ENCODE results near the gene CSAD.
A peak's percentile ranks its signal among the peaks of the same experiment; 100 is the strongest.

The CSAD gene, protein sequence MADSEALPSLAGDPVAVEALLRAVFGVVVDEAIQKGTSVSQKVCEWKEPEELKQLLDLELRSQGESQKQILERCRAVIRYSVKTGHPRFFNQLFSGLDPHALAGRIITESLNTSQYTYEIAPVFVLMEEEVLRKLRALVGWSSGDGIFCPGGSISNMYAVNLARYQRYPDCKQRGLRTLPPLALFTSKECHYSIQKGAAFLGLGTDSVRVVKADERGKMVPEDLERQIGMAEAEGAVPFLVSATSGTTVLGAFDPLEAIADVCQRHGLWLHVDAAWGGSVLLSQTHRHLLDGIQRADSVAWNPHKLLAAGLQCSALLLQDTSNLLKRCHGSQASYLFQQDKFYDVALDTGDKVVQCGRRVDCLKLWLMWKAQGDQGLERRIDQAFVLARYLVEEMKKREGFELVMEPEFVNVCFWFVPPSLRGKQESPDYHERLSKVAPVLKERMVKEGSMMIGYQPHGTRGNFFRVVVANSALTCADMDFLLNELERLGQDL

DNA sequence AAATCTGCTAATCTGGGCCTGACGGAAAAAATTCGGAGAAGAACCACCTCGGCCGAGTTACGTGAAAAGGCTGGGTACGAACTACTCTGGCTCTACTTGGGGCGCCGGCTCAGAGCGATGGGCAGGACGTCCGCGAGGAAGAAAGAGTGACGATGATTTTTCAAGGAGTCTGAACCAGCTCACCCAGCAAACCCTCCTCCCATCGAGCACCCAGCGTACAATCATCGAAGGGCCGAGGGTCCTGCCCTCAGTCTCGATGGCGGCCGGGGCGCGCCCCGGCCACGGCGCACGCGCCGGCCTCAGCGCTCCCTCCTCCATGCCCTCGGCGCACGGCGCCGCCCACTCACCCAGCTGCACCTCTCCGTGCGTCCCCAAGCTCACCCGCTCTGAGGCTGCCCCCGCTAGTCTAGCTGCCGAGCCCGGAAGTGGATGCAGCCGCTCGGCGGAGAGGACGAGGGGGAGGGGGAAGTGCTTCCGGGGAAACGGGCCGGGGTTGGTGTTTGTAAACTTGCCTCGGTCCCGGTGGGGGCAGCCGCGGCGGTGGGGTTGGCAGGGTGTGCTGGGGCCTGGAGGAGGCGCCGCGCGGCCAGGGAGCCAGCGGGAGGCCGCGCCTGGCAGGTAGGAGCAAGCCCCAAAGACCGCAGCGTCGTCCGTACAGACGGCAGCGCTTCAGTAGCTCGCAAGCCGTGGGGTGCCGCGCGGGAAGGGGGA is at the start of gene CSAD, which contains the start of gene ZNF740:
CSAD (minus strand) TSS at position 706 of the 711 bp plus-strand sequence. CDS start 7,455 bp downstream, outside the sequence.
ZNF740 (plus strand) TSS at position 503 of the 711 bp plus-strand sequence. CDS start 1,262 bp downstream, outside the sequence.
- peak; percentile 98 for DNase-seq

DNA sequence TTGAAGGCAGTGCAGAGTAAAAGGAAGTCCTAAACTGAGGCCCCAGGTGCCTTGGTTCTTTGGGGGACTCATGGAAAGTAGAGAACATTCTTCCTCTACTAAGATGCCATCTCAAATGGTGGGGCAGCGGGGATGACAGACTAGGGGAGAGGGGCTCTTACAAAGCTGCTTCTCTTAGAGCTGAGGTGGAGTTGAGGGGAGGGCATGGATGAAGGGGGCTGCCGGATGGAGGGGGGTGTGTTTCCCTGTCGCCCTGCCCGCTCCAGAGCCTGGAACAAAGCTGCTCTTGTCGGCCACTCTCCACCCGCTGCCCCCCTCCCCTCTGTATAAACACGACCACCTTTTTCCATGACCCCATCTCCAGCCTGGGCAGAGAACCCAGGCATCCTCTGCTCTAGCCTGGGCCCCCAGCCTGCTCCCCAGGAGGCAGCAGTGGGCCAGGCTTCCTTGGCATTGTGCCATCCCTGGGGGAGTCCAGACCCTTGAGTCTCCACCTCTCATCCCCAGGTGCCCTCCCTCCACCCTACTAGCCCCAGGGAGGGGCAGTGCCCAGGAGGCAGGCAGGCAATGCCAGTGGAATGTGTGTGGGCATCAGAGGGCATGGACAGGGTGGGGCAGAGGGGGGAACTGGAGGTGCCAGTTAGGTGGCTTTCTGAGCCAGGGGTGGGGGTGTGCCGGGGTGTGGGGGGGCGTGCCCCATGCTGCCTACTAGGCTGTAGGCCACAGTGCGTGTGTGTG is 49.6 kb upstream of the CSAD start:
- no peak for DNase-seq

GRCh38 chr12:53229454-53229853 is 48.7 kb upstream of the CSAD start:
- no peak for DNase-seq

DNA sequence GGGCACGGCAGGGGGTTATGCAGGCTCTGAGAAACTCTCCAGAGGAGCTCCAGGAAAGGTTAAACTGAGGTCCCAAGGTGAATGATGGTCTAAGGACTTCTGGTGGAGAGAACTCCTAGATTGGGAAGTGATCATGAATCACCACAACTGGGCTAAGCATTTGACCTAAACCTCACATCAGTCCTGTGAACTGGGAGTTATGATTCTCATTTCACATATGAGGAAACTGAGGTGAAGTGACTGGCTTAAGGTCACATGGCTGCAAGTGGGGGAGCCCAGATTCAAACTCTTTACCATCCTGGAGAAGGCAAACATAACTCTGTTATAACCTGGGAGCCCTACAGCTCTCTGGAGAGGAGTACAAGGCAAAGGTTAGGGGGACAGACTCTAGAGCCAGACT is 47.1 kb upstream of the CSAD start:
- no peak for DNase-seq

DNA sequence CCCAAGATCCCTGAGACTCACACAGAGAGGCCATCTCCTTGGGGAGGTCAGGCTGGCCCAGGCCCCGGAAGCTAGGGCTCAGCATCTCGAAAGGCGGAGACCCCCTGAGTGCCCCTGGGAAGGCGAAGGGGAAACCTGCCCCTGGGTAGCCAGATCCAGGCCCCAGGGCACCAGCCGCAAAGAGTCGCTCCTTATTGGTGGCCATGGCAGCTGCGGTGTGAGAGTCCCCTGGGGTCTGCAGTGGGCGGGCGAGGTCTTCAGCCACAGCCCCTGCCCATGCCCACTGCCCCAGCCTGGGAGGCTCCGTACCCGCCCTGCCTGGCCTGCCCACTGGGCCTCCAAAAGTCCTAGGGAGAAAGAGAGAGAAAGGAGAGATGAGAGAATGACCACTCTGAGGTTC is 46.6 kb upstream of the CSAD start:
- no peak for DNase-seq

DNA sequence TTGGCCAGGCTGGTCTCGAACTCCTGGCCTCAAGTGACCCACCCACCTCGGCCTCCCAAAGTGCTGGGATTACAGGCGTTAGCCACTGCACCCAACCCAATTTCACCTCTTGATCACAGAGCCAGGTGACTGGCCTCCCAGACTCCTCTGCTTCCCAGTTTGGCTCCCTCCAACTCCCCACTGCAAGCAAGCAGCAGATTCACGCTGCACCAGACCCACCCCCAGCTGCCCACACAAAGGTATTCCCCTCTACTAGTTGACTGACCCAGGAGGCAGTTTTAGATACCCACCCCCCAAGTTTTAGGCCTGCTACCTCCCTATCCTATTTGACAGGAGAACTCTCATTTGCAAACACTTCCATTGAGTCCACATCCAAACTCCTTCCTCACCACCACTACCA is 46.1 kb upstream of the CSAD start:
- no peak for DNase-seq

DNA sequence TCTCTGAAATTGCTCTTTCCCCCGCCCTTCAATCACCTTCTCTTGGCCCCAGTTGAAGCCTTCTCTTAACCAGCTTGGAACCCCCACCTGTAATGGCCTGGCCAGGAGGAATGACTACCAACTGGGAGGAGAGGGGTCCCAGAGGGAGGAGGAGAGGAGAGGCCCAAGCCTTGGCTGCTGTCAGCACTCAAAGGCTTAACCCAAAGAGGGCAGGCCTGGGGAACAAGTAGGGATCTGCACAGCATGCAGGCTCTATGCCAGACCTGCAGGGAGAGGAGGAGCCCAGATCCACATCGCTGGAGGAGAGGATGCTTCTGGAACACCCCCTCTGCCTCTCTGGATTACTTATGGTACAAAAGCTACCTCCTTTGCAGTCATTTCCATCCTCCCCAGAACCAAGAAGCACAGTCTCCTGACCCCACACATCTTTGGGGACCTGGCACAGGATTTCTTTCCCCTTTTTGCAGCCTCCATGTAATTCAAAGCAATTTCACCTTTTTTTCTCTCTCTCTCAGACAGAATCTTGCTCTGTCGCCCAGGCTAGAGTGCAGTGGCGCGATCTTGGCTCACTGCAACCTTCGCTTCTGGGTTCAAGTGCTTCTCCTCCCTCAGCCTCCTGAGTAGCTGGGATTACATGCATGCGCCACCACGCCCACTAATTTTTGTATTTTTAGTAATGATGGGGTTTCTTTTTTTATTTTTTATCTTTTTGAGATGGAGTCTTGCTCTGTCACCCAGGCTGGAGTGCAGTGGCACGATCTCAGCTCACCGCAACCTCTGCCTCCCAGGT is 45.1 kb upstream of the CSAD start:
- no peak for DNase-seq

DNA sequence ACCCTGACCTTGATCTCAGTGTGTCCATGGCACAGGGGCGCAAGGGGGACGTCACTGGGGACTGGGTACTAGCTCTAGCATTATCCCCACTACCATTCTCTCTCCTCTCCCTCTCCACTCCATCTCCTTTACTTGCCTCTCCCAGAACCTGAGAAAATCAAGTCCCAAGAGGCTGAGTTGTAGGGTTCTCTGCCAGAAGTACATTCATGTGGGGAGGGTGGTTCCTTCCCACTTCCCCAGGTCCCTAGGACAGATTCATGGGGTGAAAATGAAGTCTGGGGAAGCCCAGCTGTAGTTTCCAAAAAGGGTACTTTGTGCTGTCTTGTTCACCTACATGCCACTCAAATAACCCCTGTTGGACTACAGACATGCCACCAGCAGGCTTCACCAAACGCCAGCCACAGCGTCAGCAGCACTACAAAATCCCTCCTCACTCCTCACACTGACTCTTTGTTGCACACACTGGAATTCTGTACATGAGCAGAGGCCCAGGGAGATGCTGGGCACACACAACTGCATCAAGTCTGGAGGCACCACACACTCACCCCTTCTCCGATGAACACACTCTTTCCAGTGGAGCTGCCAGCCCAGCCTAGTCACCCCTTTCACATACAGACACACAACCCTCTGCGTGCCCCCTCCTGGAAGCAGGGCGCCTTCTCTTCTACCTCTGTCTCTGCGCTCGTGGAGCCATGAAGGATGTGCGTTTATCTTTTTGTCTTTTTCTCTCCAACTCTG is 44.3 kb upstream of the CSAD start:
- DNase-seq, result no peak

- no peak for DNase-seq
These were observed 43.6 kb upstream of the CSAD start for GRCh38 chr12:53224061-53224896.

GRCh38 chr12:53223389-53224060 is 42.8 kb upstream of the CSAD start:
- DNase-seq, result peak; percentile 26

DNA sequence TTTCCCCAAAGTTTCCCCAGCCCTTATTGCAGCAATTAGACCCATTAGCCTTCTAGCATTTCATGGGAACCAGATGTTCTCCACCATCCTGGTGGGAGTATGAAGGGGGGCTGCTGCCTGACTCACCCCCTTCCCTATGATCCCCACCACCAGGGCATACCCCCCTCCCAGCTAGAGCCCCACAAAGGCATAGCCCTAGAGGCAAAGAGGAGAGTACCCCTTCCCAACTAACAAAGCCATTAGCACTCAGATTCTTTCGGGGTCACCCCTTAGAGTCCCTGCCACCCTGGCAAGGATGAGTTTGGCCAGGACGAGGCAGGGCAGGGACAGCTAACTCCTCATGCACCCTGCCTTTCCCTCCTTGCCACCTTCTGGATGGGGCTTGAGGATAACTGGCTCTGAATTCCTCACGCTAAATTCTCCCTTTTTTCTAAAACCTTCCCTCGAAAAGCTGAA is 42.1 kb upstream of the CSAD start:
- DNase-seq, result no peak

DNA sequence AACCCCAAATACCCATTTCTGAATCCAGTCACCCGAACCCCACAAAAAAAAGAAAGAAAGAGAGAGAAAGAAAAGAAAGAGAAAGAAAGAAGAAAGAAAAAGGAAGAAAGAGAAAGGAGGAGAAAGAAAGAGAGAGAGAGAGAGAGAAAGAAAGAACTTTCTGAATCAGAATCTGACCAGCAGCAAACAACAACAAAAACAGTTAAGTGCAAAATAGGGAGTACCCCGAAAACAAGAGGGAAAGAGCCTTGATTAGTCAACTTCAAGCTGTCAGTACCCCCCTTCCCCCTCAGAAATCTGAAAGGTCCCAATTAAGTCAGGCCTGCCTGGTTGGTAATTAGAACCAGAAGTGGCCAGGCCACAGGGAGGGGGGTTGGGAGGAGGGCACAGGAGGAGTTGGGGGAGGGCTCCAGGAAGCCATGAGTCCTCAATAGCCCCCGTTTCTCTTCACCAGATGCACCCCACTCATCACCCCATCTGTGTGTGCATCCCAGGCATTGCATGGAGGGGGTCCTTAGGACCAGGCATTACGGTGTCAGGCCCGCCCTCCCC is 41.5 kb upstream of the CSAD start:
- DNase-seq, result no peak

GRCh38 chr12:53221203-53222080 is 40.7 kb upstream of the CSAD start:
- peak; percentile 53 for DNase-seq

GRCh38 chr12:53220694-53221202 is 40.0 kb upstream of the CSAD start:
- DNase-seq, result peak; percentile 79

GRCh38 chr12:53219956-53220693 is 39.4 kb upstream of the CSAD start:
- peak; percentile 84 for DNase-seq

DNA sequence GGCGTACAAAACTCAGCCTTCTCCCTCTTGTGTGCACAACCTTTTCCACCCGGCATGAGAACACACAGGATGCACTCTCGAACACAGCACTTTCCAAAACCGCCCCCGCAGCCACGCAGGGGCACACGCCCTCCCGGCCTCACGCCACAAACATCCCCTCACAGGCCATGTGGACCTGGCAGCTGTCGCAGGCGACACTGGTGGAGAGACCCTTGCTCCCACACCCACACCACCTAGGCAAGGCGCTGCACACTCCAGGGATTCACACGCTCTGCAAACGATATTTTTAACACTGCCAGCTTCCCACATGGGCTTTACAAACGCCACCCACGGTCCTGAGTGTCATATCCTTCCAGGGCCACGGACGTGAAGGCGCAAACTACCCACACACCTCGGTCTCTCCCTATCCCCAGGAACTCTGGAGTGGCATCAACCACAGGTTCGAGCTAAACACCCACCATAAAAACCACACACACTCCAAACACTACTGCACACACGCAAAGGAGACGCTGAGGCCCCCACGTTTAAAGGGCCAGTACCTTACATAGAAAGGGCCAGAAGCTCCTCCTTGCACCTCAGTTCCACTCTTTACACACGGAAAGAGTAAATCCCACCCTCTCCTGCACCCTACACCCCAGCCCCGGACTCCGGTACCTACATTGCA is 38.7 kb upstream of the CSAD start:
- peak; percentile 82 for DNase-seq
